Measurements from ENCODE around the gene PHF19.

PHF19 gene

DNA sequence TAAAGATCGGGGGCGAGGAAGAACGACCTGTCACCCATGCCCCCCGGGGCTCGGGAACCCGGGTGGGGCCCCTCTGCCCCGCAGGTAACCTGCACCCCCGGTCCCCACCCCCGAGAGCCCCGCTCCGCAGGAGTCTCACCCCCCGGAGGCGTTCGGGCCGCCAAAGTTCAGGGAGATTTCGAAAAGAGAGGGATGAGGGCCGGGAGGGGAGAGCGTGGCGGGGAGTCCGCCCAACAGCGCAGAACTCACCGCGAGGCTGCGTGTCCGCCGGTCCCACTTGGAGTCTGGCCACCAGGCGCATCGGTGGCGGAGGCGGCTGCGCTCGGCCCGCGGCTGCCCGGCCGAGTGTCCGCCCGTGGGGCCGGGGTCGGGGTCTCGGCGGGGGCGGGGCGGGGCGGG lies at the start of gene PHF19:
Gene PHF19 (minus strand): TSS at position 347 of the 399 bp plus-strand sequence. CDS start 2,447 bp downstream, outside the sequence.
- no peak for DNase-seq (ENCODE audit: low read depth)

- DNase-seq (ENCODE audit: low read depth), result no peak
These were observed 49.5 kb upstream of the PHF19 start, which contains the start of gene TRAF1 for GRCh38 chr9:120926397-120926928. TRAF1 (minus strand) TSS chr9:120926796; CDS start chr9:120926075, 721 bp downstream.

DNA sequence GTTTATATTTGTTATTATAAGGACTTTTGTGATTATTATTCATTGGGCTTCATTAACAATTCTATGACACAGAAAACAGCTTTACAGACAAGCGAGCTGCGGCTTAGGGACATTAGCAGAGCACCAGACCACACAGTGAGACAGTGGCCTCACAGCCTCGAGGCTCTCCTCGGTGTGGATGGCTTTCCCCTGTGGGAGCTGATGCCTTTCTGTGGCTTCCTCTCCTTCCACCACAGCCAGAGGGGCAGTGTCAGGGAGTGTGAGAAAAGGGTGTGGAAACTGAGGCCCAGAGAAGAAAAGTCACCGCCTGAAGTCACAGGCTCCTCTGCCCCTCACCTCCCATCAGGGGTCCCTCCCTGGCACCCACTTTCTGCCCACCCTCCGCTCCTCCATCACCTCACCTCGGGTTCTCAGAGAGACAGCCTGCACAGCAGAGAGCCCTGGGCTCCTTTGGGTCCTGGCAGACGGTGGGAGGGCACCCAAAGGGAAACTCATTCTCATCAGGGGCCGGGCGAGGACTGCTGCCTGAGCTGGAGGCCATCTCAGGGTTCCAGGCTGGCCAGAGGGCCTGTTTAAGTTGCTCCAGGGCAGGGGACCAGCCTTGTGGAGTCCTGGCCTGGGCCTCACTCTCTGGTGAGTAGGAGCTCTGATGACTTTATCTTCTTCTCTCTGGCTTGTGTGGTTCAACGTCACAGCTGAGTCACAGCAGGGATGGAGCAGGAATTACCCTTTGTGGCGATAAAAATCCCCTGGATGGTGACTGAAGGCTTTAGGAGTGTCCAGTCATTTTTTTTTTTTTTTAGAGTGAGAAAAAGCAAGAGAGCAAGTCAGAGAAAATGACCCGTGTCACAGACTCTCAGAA lies 48.8 kb upstream of the PHF19 start:
- peak; percentile 43 for DNase-seq (ENCODE audit: low read depth)

- DNase-seq (ENCODE audit: low read depth), result no peak
These were observed 47.9 kb upstream of the PHF19 start for GRCh38 chr9:120924698-120925534.

DNA sequence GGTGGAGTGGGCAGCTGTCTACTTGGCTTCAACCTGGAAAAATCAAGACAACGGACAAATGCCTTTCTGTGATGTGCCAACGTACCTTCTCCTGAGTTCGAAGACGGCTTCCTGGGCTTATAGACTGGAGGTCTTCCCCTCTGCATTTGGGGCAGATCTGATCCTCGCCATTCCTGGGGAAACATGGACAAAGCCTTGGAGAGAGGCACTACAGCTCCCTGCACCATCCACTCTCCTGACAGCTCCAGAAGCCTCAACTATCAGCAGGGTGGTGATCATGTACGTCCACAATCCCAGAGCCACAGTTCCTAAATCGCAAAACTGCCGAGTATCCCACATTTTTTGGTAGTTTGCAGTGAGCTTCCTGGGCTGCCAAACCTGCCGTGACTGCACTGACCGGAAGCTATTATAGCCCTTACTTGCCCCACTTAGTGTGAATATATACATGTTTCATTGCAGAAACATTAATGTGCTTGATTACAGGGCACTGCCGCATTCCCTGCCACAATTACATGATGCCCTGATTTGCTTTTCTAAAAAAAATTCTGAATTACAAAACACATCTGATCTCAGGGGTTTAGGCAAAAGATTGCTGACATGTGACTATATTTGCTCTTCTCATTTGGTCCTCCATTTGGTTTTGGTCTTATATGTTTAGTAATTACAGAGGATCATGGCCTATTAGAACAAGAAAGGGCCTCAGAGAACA lies 46.8 kb upstream of the PHF19 start:
- DNase-seq (ENCODE audit: low read depth), result no peak

GRCh38 chr9:120922404-120923195 lies 45.6 kb upstream of the PHF19 start:
- no peak for DNase-seq (ENCODE audit: low read depth)

DNA sequence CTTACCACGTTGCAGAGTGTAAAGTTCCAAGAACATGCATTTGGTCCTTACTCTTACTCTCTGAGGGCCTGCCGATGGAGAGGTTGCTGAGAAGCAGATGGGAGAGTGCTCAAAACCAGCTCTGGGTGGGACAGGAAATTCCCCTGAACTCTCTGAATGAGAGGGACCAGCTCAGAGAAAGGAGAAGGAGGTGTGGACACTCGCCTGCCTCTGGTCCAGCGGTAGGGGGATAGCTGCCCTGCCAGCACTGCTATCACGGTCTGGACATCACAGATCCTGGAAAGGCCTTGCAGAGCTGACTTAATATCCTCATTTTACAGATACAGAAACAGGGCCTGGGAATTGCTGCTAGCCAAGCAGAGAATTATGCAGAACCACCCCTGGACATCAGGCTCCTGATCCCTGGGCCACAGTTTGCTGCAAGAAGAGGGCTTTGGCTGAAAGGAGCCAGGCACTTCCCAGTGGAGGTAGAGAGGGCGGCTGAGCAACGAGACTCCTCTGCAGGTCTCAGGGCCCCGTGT lies 44.7 kb upstream of the PHF19 start:
- no peak for DNase-seq (ENCODE audit: low read depth)

- no peak for DNase-seq (ENCODE audit: low read depth)
These were observed 43.8 kb upstream of the PHF19 start for GRCh38 chr9:120920806-120921178.

DNA sequence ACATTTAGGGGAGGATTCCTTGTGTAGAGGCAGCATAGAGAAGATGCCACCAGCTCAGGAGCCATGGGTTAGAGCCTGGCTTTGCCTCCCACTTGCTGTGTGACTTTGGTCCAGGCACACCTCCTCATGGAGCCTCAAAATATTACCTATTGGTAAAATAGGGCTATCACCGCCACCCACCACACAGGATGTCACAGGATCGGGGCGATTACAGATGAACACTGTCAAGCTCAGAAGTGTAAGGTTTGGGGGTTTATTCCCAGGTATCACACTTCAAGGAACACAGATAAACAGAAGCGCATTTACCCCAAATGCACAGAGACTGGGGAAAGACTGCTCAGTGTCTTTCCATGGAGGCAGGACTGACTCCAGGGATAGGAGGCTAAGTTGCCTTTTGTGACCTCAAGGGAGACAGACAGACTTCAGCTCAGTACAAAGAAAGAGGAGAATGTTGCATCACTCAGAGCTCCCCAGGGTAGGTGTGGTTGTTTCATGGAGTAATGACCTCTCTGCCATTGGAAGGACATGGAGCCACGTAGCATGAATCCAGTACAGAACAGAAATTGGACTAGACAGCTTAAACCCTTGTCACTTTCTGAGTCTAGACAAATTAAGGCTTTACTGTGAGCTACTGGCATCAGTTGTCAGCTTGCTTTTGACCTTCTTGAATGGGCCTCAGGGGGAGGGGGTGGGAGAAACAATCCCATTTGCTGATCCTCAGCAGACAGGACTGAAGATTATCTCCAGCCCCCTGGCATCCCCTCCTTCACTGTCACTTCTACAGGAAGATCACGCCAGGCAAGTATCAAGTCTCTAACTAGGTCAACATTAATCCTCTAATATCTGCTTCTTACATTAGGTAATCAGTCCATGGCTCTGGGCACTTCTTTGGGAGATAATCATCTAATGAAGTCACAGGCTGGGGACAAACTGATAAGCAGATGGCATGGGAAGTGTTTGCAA lies 43.1 kb upstream of the PHF19 start:
- DNase-seq (ENCODE audit: low read depth), result no peak

GRCh38 chr9:120918931-120919842 lies 42.2 kb upstream of the PHF19 start:
- no peak for DNase-seq (ENCODE audit: low read depth)

- DNase-seq (ENCODE audit: low read depth), result no peak
These were observed 41.2 kb upstream of the PHF19 start for GRCh38 chr9:120917929-120918762.

DNA sequence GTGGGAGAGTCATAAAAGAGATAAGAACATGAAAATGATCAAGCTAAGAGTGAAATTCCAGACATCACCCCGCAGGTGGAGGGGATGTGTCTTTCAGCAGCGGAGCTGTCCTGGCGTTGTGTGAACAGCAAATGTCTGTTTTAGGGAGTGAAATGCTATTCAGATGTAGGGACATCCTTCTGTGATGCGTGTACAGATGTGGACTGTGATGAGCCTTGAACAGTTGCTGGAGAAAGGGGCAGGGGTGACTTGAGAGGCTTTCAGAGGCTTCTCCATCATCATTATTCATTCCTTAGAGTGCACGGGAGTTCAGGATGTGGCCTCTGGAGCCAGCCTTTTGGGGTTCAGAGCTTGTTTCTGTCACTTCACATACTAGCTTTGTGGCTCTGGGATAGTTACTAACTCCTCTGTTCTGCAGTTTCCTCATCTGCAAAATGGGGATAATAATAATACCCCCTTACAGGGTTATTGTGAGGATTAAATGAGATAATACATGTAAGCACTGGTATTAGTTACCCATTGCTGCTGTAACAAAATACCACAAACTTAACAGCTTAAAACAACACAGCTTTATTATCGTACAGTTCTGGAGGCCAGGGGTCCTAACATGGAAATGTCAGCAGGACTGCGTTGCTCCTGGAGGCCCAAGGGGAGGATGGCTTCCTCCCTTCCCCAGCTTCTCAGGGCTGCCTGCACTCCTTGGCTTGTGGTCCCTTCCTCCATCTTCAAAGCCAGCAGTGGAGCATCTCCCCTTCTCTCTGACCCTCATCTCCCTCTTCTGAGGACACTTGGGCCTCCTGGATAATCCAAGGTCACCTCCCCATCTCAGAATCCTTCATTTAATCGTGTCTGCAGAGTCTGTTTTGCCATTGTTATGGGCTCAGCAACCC lies 40.2 kb upstream of the PHF19 start:
- no peak for DNase-seq (ENCODE audit: low read depth)

DNA sequence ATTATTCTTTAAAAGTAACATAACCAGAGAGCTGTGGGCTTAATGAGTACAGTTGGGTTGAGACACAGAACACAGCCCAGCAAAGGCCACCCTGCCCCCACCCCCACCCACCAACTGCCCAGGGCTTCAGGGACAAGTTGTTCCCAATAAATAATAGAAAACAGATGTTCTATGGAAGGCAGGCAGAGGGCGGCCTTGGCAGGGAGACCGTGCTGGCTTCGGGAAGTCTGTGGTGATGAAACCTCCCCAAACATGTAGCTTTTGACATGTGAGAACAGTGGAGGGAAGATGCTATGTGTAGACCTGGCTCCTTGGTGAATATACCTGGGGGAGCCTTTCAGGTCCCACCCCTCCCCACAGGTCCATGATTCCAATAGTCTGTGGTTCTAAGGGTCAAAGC lies 39.6 kb upstream of the PHF19 start:
- DNase-seq (ENCODE audit: low read depth), result no peak

DNA sequence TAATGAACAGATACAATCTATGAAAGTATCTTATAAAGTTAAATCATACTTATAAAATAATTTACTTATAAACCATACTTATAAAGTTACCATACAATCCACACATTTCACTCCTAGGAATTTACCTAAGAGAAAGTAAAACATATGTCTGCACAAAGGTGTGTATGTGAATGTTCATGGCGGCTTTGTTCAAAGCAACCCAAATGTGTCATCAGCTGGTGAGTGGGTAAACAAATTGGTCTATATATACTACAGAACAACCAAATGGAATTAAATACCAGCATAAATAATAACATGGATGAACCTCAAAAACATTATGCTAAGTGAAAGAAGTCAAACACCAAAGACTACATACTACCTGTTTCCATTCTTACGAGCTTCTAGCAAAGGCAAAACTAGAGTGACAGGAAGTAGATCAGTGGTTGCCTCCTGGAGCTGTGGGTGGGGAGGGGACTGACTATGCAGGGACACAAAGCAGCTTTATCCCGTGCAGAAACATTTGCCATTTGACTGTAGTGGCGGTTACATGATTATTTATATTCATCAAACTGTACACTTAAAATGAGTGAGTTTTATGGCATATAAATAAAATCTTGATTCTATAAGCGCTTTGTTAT lies 39.0 kb upstream of the PHF19 start:
- no peak for DNase-seq (ENCODE audit: low read depth)

GRCh38 chr9:120914953-120915352 lies 38.0 kb upstream of the PHF19 start:
- no peak for DNase-seq (ENCODE audit: low read depth)

- DNase-seq (ENCODE audit: low read depth), result no peak
These were observed 37.4 kb upstream of the PHF19 start for GRCh38 chr9:120914396-120914795.
